Mesendoderm (in vitro differentiated cells): Measurements from ENCODE around the gene ECSCR.

Experiments used
- DNase-seq: peaks from one replicate; pipeline ENCODE4 v3.0.0; 2013
- H2AK5ac ChIP-seq: 2 replicates; pipeline ENCODE4 v1.6.1; 2013; ENCODE audit warnings: low read length, inconsistent platforms
- H2BK120ac ChIP-seq: 2 replicates; pipeline ENCODE4 v1.6.1; 2013; ENCODE audit warnings: low read depth, mild to moderate bottlenecking, low read length, moderate library complexity, mixed read lengths
- H2BK15ac ChIP-seq: replicated peaks from 2 replicates; pipeline ENCODE4 v1.6.1; 2013; ENCODE audit warnings: low read depth, mild to moderate bottlenecking, moderate library complexity
- H2BK5ac ChIP-seq: 2 replicates; pipeline ENCODE4 v1.6.1; 2013; ENCODE audit warnings: low read length, inconsistent platforms
- H3K18ac ChIP-seq: 2 replicates; pipeline ENCODE4 v1.6.1; 2013; ENCODE audit warnings: mild to moderate bottlenecking, low read length, mixed read lengths
- H3K23ac ChIP-seq: one replicate; pipeline ENCODE4 v1.6.1; 2013; ENCODE audit warnings: low read length
- H3K27ac ChIP-seq: 2 replicates; pipeline ENCODE4 v1.5.1; 2013; ENCODE audit warnings: low read depth, mild to moderate bottlenecking, inconsistent platforms, low read length, moderate library complexity
- H3K27me3 ChIP-seq: 2 replicates; pipeline ENCODE4 v1.6.1; 2013; ENCODE audit warnings: low read length, control low read depth, mild to moderate bottlenecking, inconsistent platforms; ENCODE audit not compliant: insufficient read depth, poor library complexity
- H3K36me3 ChIP-seq: 2 replicates; pipeline ENCODE4 v1.6.1; 2013; ENCODE audit warnings: low read length, inconsistent platforms; ENCODE audit not compliant: control insufficient read depth, insufficient read depth
- H3K4ac ChIP-seq: one replicate; pipeline ENCODE4 v1.6.1; 2013; ENCODE audit warnings: low read depth, mild to moderate bottlenecking, low read length, moderate library complexity
- H3K4me1 ChIP-seq: 2 replicates; pipeline ENCODE4 v1.6.1; 2013; ENCODE audit warnings: low read depth, low read length, inconsistent platforms; ENCODE audit not compliant: control insufficient read depth
- H3K4me2 ChIP-seq: 2 replicates; pipeline ENCODE4 v1.6.1; 2013; ENCODE audit warnings: low read length
- H3K4me3 ChIP-seq: 2 replicates; pipeline ENCODE4 v1.5.1; 2013; ENCODE audit warnings: mild to moderate bottlenecking, low read length
- H3K56ac ChIP-seq: one replicate; pipeline ENCODE4 v1.6.1; 2013; ENCODE audit warnings: low read length
- H3K79me1 ChIP-seq: 2 replicates; pipeline ENCODE4 v1.6.1; 2013; ENCODE audit warnings: low read length, inconsistent platforms
- H3K79me2 ChIP-seq: 2 replicates; pipeline ENCODE4 v1.6.1; 2013; ENCODE audit warnings: mild to moderate bottlenecking, low read length; ENCODE audit not compliant: control insufficient read depth, insufficient read depth
- H3K9ac ChIP-seq: 2 replicates; pipeline ENCODE4 v1.6.1; 2013; ENCODE audit warnings: low read length, inconsistent platforms
- H4K5ac ChIP-seq: one replicate; pipeline ENCODE4 v1.6.1; 2013; ENCODE audit warnings: low read length
- H4K8ac ChIP-seq: one replicate; pipeline ENCODE4 v1.6.1; 2013; ENCODE audit warnings: low read depth, mild to moderate bottlenecking, control low read depth, low read length, moderate library complexity
- WGBS: extraction: QIAGEN DNeasy Blood & Tissue Kit; methylation state at CpG from one replicate; pipeline ENCODE4 v1.1.7; 2013; ENCODE audit warnings: low lambda C conversion rate, missing lambda C conversion rate; ENCODE audit not compliant: insufficient coverage; ENCODE audit errors: extremely low coverage; 5-methylcytosine and 5-hydroxymethylcytosine counted together

Gene ECSCR

DNA sequence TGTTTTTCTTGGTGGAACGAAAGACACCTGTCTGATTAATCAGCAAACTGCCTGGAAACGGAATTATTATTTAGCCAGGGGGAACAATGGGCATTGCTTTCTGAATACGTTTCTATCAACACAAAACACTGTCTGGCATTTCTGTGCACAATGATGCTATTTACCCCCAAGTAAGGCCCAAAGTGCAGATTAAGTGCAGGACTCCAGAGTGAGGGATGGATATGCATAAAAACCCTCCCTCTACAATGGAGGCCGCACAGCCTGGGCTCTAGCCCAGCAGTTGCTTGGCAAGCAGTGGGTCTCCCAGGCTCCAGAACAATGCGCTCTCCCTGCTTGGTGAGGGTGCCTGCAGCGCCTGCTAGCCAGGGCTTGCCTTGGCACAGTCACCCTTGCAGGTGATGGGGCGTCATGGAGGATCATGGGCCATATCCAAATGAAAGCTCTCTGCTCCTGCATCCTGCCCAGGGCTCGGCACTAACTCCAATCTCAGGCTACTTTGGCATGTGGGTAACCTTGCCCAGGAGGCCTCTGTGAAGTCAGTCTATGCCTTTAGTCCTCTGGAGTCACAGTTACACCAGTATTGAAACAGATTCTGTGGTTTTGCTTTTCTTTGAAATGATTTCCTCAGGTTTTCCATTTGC lies 47.2 kb downstream of the ECSCR start:
- H3K4me2 ChIP-seq = no peak overlapping the region
- H4K8ac ChIP-seq = no peak overlapping the region
- H4K5ac ChIP-seq = no peak overlapping the region
- no peak overlapping the region for H2BK15ac ChIP-seq
- H3K27ac ChIP-seq = no peak overlapping the region
- H3K79me1 ChIP-seq = no peaks in the 10 kb centered on the region
- H3K56ac ChIP-seq = no peak overlapping the region
- no peak overlapping the region for H3K9ac ChIP-seq
- no peak overlapping the region for H2BK120ac ChIP-seq
- no CpG with 5 or more reads among the region's 8 CpGs for WGBS
- H2BK5ac ChIP-seq = no peak overlapping the region
- H3K36me3 ChIP-seq = peaks cover 2% of the 10 kb centered on the region
- H3K23ac ChIP-seq = no peak overlapping the region
- H3K4ac ChIP-seq = no peak overlapping the region
- no peak for DNase-seq
- no peaks in the 10 kb centered on the region for H3K79me2 ChIP-seq
- no peaks in the 10 kb centered on the region for H3K4me1 ChIP-seq
- no peak overlapping the region for H2AK5ac ChIP-seq
- no peak overlapping the region for H3K18ac ChIP-seq
- H3K4me3 ChIP-seq = no peak overlapping the region
- no peaks in the 10 kb centered on the region for H3K27me3 ChIP-seq

DNA sequence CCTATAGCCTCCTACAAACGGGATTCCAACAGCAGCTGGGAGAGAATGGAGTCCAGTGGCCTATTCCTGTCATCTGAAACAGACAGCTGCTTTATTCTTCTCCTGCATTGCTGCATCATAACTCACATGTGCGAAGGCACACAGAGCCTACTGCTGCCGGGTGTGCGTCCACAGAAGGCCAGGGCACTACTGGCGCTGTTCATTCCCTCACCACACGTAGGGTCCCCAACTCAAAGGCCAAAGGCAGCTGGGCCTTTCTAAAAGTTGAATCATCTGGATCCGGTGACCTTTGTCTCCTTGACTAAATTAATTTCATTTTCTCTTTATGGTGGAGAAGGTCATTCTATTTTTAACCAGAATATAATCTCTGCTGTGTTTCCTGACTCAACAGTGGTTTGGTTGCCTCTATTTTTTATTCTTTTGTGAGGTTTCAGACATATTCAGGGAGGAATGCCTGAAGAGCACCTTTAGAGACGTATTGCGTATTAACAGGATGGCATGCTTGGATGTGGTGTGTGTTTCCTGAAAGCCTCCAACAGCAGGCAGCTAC lies 47.9 kb downstream of the ECSCR start:
- H3K4ac ChIP-seq = no peak overlapping the region
- no peaks in the 10 kb centered on the region for H3K79me1 ChIP-seq
- no peak overlapping the region for H4K8ac ChIP-seq
- H3K18ac ChIP-seq = no peak overlapping the region
- WGBS = no CpG with 5 or more reads among the region's 9 CpGs
- no peaks in the 10 kb centered on the region for H3K27me3 ChIP-seq
- H3K4me2 ChIP-seq = no peak overlapping the region
- DNase-seq = no peak
- no peaks in the 10 kb centered on the region for H3K79me2 ChIP-seq
- no peak overlapping the region for H3K23ac ChIP-seq
- H4K5ac ChIP-seq = no peak overlapping the region
- H2AK5ac ChIP-seq = no peak overlapping the region
- H3K36me3 ChIP-seq = peaks cover 2% of the 10 kb centered on the region
- no peaks in the 10 kb centered on the region for H3K4me1 ChIP-seq
- no peak overlapping the region for H3K56ac ChIP-seq
- H3K9ac ChIP-seq = no peak overlapping the region
- H3K27ac ChIP-seq = no peak overlapping the region
- H2BK120ac ChIP-seq = no peak overlapping the region
- no peak overlapping the region for H2BK15ac ChIP-seq
- no peak overlapping the region for H2BK5ac ChIP-seq
- H3K4me3 ChIP-seq = no peak overlapping the region

DNA sequence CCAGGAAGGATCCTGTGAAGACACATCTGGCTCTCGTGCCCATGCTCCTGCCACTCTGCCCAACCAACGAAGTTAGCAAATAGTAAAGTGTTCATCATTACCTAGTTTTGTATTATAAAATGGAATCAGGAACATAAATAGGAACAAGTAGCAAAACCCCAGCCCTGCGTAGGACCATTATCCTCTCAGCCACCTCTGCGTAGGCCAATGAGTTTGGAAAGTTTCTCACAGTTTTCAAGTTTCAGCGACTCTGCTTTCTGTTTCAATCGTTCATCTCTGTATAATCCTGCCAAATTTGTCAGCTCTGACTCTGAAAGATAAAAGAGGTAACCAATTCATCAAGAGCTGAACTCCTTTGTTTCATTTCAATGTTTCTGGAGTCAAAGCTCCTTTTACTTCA lies 48.6 kb downstream of the ECSCR start:
- no peak overlapping the region for H3K9ac ChIP-seq
- WGBS = no CpG with 5 or more reads among the region's 6 CpGs
- H3K79me2 ChIP-seq = no peaks in the 10 kb centered on the region
- H3K79me1 ChIP-seq = no peaks in the 10 kb centered on the region
- H2BK5ac ChIP-seq = no peak overlapping the region
- H3K4ac ChIP-seq = no peak overlapping the region
- peaks cover 2% of the 10 kb centered on the region for H3K36me3 ChIP-seq
- no peak overlapping the region for H3K27ac ChIP-seq
- H3K56ac ChIP-seq = no peak overlapping the region
- H3K4me2 ChIP-seq = no peak overlapping the region
- H3K23ac ChIP-seq = no peak overlapping the region
- no peak for DNase-seq
- no peak overlapping the region for H2BK120ac ChIP-seq
- H2BK15ac ChIP-seq = no peak overlapping the region
- H2AK5ac ChIP-seq = no peak overlapping the region
- H3K27me3 ChIP-seq = no peaks in the 10 kb centered on the region
- no peak overlapping the region for H4K8ac ChIP-seq
- no peaks in the 10 kb centered on the region for H3K4me1 ChIP-seq
- no peak overlapping the region for H3K18ac ChIP-seq
- no peak overlapping the region for H4K5ac ChIP-seq
- H3K4me3 ChIP-seq = no peak overlapping the region

DNA sequence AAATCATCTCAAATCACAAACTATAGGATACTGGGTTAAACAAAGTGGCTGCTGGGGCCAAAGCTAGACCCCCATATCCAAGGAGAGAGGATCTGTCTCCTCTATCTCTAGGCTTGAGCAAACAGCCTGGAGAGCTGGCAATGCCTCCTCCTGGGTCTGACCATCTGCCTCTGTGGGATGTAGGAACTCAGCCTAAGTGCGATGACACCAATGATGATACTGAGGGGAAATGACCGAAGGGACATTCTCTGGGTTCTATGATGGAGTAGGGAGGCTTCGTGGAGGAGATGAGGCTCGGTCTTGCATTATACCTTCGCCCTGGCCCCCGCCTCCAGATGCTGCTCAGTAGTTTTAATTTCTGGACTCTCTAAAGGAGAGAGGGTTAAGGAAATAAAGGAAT lies 49.4 kb downstream of the ECSCR start:
- no peak overlapping the region for H3K4ac ChIP-seq
- no CpG with 5 or more reads among the region's 6 CpGs for WGBS

DNA sequence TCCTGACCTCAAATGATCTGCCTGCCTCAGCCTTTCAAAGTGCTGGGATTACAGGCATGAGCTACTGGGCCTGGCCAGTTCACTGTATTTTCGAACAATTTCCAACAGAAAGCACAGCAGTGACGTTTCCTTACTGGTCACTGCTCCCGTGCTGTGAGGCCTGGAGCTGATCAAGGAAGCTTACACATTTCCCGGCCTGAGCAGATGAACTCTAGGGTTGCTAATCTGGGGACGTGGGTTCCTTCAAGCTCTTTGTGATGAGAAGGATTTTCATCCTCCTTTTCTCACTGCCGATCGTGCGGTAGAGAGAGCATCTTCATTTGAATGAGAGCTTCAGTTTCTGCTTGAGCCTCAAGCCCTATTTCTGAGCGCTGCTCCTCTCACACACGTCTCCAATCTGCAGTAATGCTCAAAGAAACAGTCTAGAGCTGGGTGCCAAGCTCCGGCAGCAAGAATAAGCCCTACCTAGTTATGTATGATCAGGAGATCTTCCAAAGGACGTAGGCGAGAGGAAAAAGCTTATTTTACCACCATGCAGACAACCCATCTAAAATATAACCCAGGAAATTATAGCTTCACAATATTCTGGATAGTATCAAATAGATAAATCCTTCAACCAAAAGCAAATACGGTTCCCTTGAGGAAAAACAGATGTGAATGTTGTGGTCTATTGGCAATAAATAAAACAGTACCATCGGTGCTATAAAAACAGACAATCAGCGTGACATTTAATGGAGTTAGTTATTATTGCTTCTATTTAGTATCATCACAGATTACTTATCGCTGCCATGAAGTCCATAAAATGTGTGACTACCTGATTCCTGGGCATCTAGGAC lies 51.3 kb downstream of the ECSCR start:
- H4K5ac ChIP-seq = no peak overlapping the region
- no peak overlapping the region for H3K56ac ChIP-seq
- H3K4me1 ChIP-seq = no peaks in the 10 kb centered on the region
- no peak overlapping the region for H4K8ac ChIP-seq
- no peak overlapping the region for H2BK5ac ChIP-seq
- no peak overlapping the region for H2BK15ac ChIP-seq
- H3K4me2 ChIP-seq = no peak overlapping the region
- H3K79me2 ChIP-seq = no peaks in the 10 kb centered on the region
- H3K27me3 ChIP-seq = no peaks in the 10 kb centered on the region
- H3K9ac ChIP-seq = no peak overlapping the region
- no peak overlapping the region for H3K4ac ChIP-seq
- H3K23ac ChIP-seq = no peak overlapping the region
- H2BK120ac ChIP-seq = no peak overlapping the region
- H3K4me3 ChIP-seq = no peak overlapping the region
- no peak overlapping the region for H3K27ac ChIP-seq
- WGBS = no CpG with 5 or more reads among the region's 17 CpGs
- H3K18ac ChIP-seq = no peak overlapping the region
- peaks cover 2% of the 10 kb centered on the region for H3K36me3 ChIP-seq
- DNase-seq = no peak
- no peaks in the 10 kb centered on the region for H3K79me1 ChIP-seq
- H2AK5ac ChIP-seq = no peak overlapping the region

More for the DNA sequence above, 49.4 kb downstream of the ECSCR start:
- H3K9ac ChIP-seq = no peak overlapping the region
- H3K4me2 ChIP-seq = no peak overlapping the region
- no peak for DNase-seq
- H3K79me2 ChIP-seq = no peaks in the 10 kb centered on the region
- no peak overlapping the region for H3K4me3 ChIP-seq
- no peaks in the 10 kb centered on the region for H3K79me1 ChIP-seq
- no peak overlapping the region for H4K5ac ChIP-seq
- H3K23ac ChIP-seq = no peak overlapping the region
- H2AK5ac ChIP-seq = no peak overlapping the region
- no peak overlapping the region for H4K8ac ChIP-seq
- H3K27ac ChIP-seq = no peak overlapping the region
- H3K27me3 ChIP-seq = no peaks in the 10 kb centered on the region
- no peak overlapping the region for H2BK15ac ChIP-seq
- H3K4me1 ChIP-seq = no peaks in the 10 kb centered on the region
- H3K56ac ChIP-seq = no peak overlapping the region
- H2BK120ac ChIP-seq = no peak overlapping the region
- H2BK5ac ChIP-seq = no peak overlapping the region
- peaks cover 2% of the 10 kb centered on the region for H3K36me3 ChIP-seq
- H3K18ac ChIP-seq = no peak overlapping the region
